Measurements from ENCODE around the gene FREY1. TPM values are rescaled to one million over a fixed set of nuclear protein-coding genes. Genes with fewer than 3 reads are reported as not detected.

FREY1 gene
- total and polyA plus RNA-seq, 2 of the 13 experiments (the other 11 are each of a cell fraction or from before 2014, with no cell fraction given): 0.44 to 0.73 TPM

GRCh38 chr11:45905095-45905494 lies 2.0 kb downstream of the FREY1 start:
- CTCF ChIA-PET (ENCODE audit: low intra/inter-chr PET ratio, low total read pairs): no interaction called here
- in situ Hi-C loops (cut with HindIII; ENCODE audit: extremely low pct_ligation_motif_present, low pct_unique_long_range_greater_than_20kb): no loop called here

More at GRCh38 chr11:45905095-45905494, 2.0 kb downstream of the FREY1 start:
- DNase-seq (ENCODE audit: low spot score) (no peak), ATAC-seq (no peak), FAIRE-seq (no peak)
- BruUV-seq (replicated peaks): no TSS peak
- Histone ChIP-seq H3K9ac (ENCODE audit: insufficient read depth, low read depth, low read length) (no peak overlapping the region), H3K9me3 (ENCODE audit: low read length) (no peaks in the 10 kb centered on the region), H3K79me2 (ENCODE audit: insufficient read depth, low read length) (no peaks in the 10 kb centered on the region), H3K4me2 (ENCODE audit: low read depth, low read length) (no peak overlapping the region), H4K20me1 (ENCODE audit: insufficient read depth, low read length) (no peaks in the 10 kb centered on the region), H3K36me3 (replicated peaks in 1 of 2; ENCODE audit: control insufficient read depth in 1 of 2, insufficient read depth in 2 of 2, low read length in 2 of 2) (no peaks in the 10 kb centered on the region; a peak in 1 of 5 replicates), H2AFZ (ENCODE audit: low read length) (no peak overlapping the region), H3K4me1 (ENCODE audit: insufficient read depth, low read length) (peaks cover 18% of the 10 kb centered on the region), H3K27ac (ENCODE audit: extremely low read length, insufficient read depth, low read length) (no peak overlapping the region), H3K4me3 (replicated peaks in 1 of 3; ENCODE audit: insufficient read depth in 1 of 3, low read depth in 2 of 3, low read length in 3 of 3) (no peak overlapping the region), H3K27me3 (ENCODE audit: control insufficient read depth in 1 of 2, insufficient read depth in 2 of 2, low read length in 2 of 2) (0 out of 5 replicates have a peak, but pooled peaks cover 0 to 6% of the 10 kb centered on the region in 2 experiments)
- TF ChIP-seq THAP8 (CRISPR knock-in tag; IDR thresholded peaks at IDR 0.05; ENCODE audit: borderline replicate concordance) (no peak), REST (IDR thresholded peaks at IDR 0.05; ENCODE audit: borderline replicate concordance in 1 of 2, low read depth in 1 of 2, low read length in 2 of 2) (no peak), ZBED4 (CRISPR knock-in tag; IDR thresholded peaks at IDR 0.05; ENCODE audit: borderline replicate concordance) (no peak), SAFB2 (CRISPR knock-in tag; IDR thresholded peaks at IDR 0.05; ENCODE audit: borderline replicate concordance, low read depth) (no peak), GZF1 (CRISPR knock-in tag; IDR thresholded peaks at IDR 0.05) (no peak), ATF1 (CRISPR knock-in tag; IDR thresholded peaks at IDR 0.05) (no peak), ZNF501 (CRISPR knock-in tag; IDR thresholded peaks at IDR 0.05) (no peak), U2AF1 (optimal IDR thresholded peaks at IDR 0.05; ENCODE audit: low read depth, low read length) (no peak), ZNF878 (CRISPR knock-in tag; IDR thresholded peaks at IDR 0.05) (no peak), RBFOX2 (IDR thresholded peaks at IDR 0.05; ENCODE audit: low read depth, low read length) (no peak), CENPX (CRISPR knock-in tag; IDR thresholded peaks at IDR 0.05) (no peak), HIVEP1 (CRISPR knock-in tag; IDR thresholded peaks at IDR 0.05) (no peak)
- POLR2A ChIA-PET: no interaction called here
- 100% methylated on average over 8 of the region's 19 CpGs for WGBS (ENCODE audit: low lambda C conversion rate)
- intact Hi-C loops (cut with micrococcal nuclease; ENCODE audit: unreplicated experiment): no loop called here
